ENCODE results near the gene APOL3. TPM values are rescaled to one million over a fixed set of nuclear protein-coding genes. Genes with fewer than 3 reads are reported as not detected.

APOL3 gene
- total RNA-seq, 1 experiment from 2014 or later = not detected

DNA sequence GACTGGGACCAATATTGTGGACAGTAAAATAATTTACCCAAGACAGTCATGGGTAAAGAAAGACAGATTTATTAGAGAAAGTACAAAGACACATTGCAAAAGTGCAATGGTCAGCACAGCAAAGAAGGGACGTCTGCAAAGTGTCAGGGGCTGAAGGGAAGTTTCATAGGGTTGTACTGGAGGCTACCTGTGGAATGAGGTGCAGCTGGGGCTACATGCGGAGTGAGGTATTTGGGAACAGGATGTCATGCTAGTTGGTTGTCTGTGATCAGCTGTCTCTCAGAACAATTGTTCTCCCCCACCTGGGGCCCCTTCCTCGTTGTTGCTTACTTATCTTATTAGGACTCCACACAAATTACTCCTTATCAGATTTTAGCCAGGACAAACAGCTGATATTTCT is 11.4 kb upstream of the APOL3 start:
- ChIA-PET CTCF (no interaction called here), POLR2A (ENCODE audit: unreplicated experiment) (interaction anchor here (0.7 kb wide), 1 partner anchor 12 kb away, joined by 3 read pairs; no protein-coding TSS in a partner anchor)
- no peak overlapping the region for H3K27ac ChIP-seq (ENCODE audit: low read length)
- BruUV-seq (replicated peaks) = no TSS peak
- no peaks in the 10 kb centered on the region for H3K9me3 ChIP-seq (ENCODE audit: low read length)
- H3K9ac ChIP-seq (ENCODE audit: low read length) = no peak overlapping the region
- H3F3A ChIP-seq (ENCODE audit: low read length, unreplicated experiment) = no peaks in the 10 kb centered on the region
- H3K4me1 ChIP-seq (ENCODE audit: insufficient read depth, low read length) = no peaks in the 10 kb centered on the region
- no peaks in the 10 kb centered on the region for H3K79me2 ChIP-seq (ENCODE audit: low read length)
- DNase-seq (no peak), ATAC-seq (no peak)
- H3K4me2 ChIP-seq (ENCODE audit: low read length) = no peak overlapping the region
- TF ChIP-seq EZH2phosphoT487 (IDR thresholded peaks at IDR 0.05; ENCODE audit: borderline replicate concordance, low read length) (no peak), EZH2 (IDR thresholded peaks at IDR 0.05; ENCODE audit: low read length, unreplicated experiment) (no peak)
- TF ChIP-seq, protein P1, sequence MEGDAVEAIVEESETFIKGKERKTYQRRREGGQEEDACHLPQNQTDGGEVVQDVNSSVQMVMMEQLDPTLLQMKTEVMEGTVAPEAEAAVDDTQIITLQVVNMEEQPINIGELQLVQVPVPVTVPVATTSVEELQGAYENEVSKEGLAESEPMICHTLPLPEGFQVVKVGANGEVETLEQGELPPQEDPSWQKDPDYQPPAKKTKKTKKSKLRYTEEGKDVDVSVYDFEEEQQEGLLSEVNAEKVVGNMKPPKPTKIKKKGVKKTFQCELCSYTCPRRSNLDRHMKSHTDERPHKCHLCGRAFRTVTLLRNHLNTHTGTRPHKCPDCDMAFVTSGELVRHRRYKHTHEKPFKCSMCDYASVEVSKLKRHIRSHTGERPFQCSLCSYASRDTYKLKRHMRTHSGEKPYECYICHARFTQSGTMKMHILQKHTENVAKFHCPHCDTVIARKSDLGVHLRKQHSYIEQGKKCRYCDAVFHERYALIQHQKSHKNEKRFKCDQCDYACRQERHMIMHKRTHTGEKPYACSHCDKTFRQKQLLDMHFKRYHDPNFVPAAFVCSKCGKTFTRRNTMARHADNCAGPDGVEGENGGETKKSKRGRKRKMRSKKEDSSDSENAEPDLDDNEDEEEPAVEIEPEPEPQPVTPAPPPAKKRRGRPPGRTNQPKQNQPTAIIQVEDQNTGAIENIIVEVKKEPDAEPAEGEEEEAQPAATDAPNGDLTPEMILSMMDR (conservative IDR thresholded peaks at IDR 0.05; ENCODE audit: low read depth, low read length) = no peak
- no peak overlapping the region for H3K4me3 ChIP-seq (ENCODE audit: low read length)
- H3K9me2 ChIP-seq (replicated peaks; ENCODE audit: low read length) = no peaks in the 10 kb centered on the region
- H3K36me3 ChIP-seq (ENCODE audit: low read depth, low read length) = no peaks in the 10 kb centered on the region
- no peak overlapping the region for H2AFZ ChIP-seq (ENCODE audit: low read length)
- intact Hi-C loops (cut with micrococcal nuclease) = no loop called here
- no peaks in the 10 kb centered on the region for H3K27me3 ChIP-seq (ENCODE audit: low read length)
- H4K20me1 ChIP-seq (ENCODE audit: low read length) = no peaks in the 10 kb centered on the region

DNA sequence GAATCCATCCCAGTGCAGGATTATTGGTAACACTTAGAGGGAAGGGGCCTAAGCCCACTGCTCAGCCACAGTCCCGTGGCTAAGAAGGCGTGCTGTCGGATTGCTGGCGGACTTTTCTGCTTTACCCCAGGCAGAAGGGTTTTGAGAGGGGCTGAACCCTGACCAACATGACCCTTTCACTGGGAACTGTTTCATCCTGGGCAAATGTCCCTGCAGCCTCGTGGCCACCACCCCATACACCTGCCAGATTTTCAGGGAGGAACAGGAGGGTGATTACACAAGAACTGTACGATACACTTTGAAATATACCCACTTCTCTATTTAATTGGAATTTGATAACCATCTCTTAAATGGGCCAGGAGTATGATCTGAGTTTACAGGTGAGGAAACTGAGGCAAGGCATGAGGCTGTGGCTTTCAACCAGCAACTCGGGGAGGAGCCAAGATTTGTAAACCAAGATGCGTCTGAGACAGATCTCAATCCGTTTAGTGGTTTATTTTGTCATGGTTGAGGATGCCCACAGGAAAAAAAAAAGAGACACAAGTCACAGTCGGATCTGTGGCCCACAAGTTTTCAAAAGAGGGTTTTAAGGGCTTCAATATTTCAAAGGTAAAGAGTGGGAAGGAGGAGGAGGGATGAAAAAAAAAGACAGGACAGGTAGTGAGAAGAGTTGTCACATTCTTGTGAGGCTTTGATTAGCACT is 6.1 kb upstream of the APOL3 start:
- no peaks in the 10 kb centered on the region for H3K9me2 ChIP-seq (replicated peaks; ENCODE audit: low read length)
- no peaks in the 10 kb centered on the region for H3K79me2 ChIP-seq (ENCODE audit: low read length)
- DNase-seq = no peak
- no peak overlapping the region for H2AFZ ChIP-seq (ENCODE audit: low read length)
- H3K27me3 ChIP-seq (ENCODE audit: low read length) = no peaks in the 10 kb centered on the region
- ATAC-seq = no peak
- no peaks in the 10 kb centered on the region for H3K9me3 ChIP-seq (ENCODE audit: low read length)
- ChIA-PET POLR2A (ENCODE audit: unreplicated experiment) (no interaction called here), CTCF (no interaction called here)
- no peaks in the 10 kb centered on the region for H4K20me1 ChIP-seq (ENCODE audit: low read length)
- TF ChIP-seq, protein P1 (conservative IDR thresholded peaks at IDR 0.05; ENCODE audit: low read depth, low read length) = no peak
- TF ChIP-seq EZH2 (IDR thresholded peaks at IDR 0.05; ENCODE audit: low read length, unreplicated experiment) (no peak), EZH2phosphoT487 (IDR thresholded peaks at IDR 0.05; ENCODE audit: borderline replicate concordance, low read length) (no peak)
- H3K9ac ChIP-seq (ENCODE audit: low read length) = no peak overlapping the region
- H3K27ac ChIP-seq (ENCODE audit: low read length) = no peak overlapping the region
- no peak overlapping the region for H3K4me2 ChIP-seq (ENCODE audit: low read length)
- H3K4me3 ChIP-seq (ENCODE audit: low read length) = no peak overlapping the region
- BruUV-seq (replicated peaks) = no TSS peak
- intact Hi-C loops (cut with micrococcal nuclease) = no loop called here
- H3F3A ChIP-seq (ENCODE audit: low read length, unreplicated experiment) = no peaks in the 10 kb centered on the region
- no peaks in the 10 kb centered on the region for H3K36me3 ChIP-seq (ENCODE audit: low read depth, low read length)
- H3K4me1 ChIP-seq (ENCODE audit: insufficient read depth, low read length) = no peaks in the 10 kb centered on the region

DNA sequence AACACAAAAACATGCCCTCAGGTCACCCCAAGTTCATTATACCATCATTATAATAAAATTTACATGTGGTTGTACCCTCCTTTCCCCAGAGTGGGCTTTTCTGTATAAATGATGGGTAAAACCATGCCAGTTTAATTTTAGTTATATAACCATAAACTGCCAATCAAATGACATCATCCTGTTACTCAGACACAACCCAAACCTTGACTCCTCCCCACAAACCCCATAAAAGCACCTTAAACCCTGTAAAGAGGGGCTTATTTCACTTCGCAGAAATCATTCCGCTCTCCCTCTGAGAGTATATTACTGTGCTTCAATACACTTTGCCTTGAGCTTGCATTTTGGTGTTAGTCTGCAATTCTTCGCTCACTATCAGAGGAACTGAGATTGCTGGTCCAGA is 5.5 kb upstream of the APOL3 start:
- H2AFZ ChIP-seq (ENCODE audit: low read length) = no peak overlapping the region
- no peaks in the 10 kb centered on the region for H3K9me3 ChIP-seq (ENCODE audit: low read length)
- no peak overlapping the region for H3K9ac ChIP-seq (ENCODE audit: low read length)
- H3K27me3 ChIP-seq (ENCODE audit: low read length) = no peaks in the 10 kb centered on the region
- ChIA-PET CTCF (no interaction called here), POLR2A (ENCODE audit: unreplicated experiment) (no interaction called here)
- no peaks in the 10 kb centered on the region for H3K4me1 ChIP-seq (ENCODE audit: insufficient read depth, low read length)
- ATAC-seq (no peak), DNase-seq (no peak)
- BruUV-seq (replicated peaks) = no TSS peak
- no peaks in the 10 kb centered on the region for H4K20me1 ChIP-seq (ENCODE audit: low read length)
- no peak overlapping the region for H3K4me3 ChIP-seq (ENCODE audit: low read length)
- H3K4me2 ChIP-seq (ENCODE audit: low read length) = no peak overlapping the region
- TF ChIP-seq EZH2 (IDR thresholded peaks at IDR 0.05; ENCODE audit: low read length, unreplicated experiment) (no peak), EZH2phosphoT487 (IDR thresholded peaks at IDR 0.05; ENCODE audit: borderline replicate concordance, low read length) (no peak)
- TF ChIP-seq, protein P1 (conservative IDR thresholded peaks at IDR 0.05; ENCODE audit: low read depth, low read length) = no peak
- no peaks in the 10 kb centered on the region for H3K79me2 ChIP-seq (ENCODE audit: low read length)
- H3K27ac ChIP-seq (ENCODE audit: low read length) = no peak overlapping the region
- H3F3A ChIP-seq (ENCODE audit: low read length, unreplicated experiment) = no peaks in the 10 kb centered on the region
- intact Hi-C loops (cut with micrococcal nuclease) = no loop called here
- H3K36me3 ChIP-seq (ENCODE audit: low read depth, low read length) = no peaks in the 10 kb centered on the region
- no peaks in the 10 kb centered on the region for H3K9me2 ChIP-seq (replicated peaks; ENCODE audit: low read length)
